K562 (cell line): ENCODE measurements around the gene CUX1. TPM values are rescaled to one million over a fixed set of nuclear protein-coding genes. Genes with fewer than 3 reads are reported as not detected.

Experiments
- ATAC-seq: fragments of 200-7000 bp; cut with Tn5 transposase; 3 replicates; pipeline ENCODE4 v1.9.1; 2020; ENCODE audit warnings: moderate library complexity
- BruUV-seq: library from RNA; stranded (reverse); fragments of 400-500 nt; replicated peaks from 2 replicates; lab custom pipeline; 2021; lab: Mats Ljungman, UMichigan
- CTCF ChIA-PET: fragments of 300-600 bp; formaldehyde crosslinking; extraction: SDS; loops from one replicate; lab custom pipeline; 2021; ENCODE audit warnings: low intra/inter-chr PET ratio; lab: Yijun Ruan, JAX
- POLR2A ChIA-PET: fragments of 300-600, 350-650 bp; sonication (Branson Sonifier 250); formaldehyde crosslinking; extraction: SDS; loops from one replicate; lab custom pipeline; 2021; ENCODE audit warnings: antibody characterized with exemption, inconsistent platforms; lab: Yijun Ruan, JAX
- DNase-seq, 4 experiments: peaks; one replicate each; pipeline versions ENCODE4 v3.0.0 to v3.0.0-alpha.2; 2011 to 2018; ENCODE audit warnings: low spot score in 3 of 4, mixed read lengths in 3 of 4; ENCODE audit errors: extremely low read depth in 1 of 4
- FAIRE-seq: peaks from 2 replicates; lab custom pipeline; 2011; peaks lifted over from hg19 to GRCh38; lab: Jason Lieb, UNC
- H2AFZ ChIP-seq: 2 replicates; pipeline ENCODE4 v1.6.0; 2011; ENCODE audit warnings: low read depth, low read length, control low read depth, inconsistent platforms
- H3K27ac ChIP-seq: fragments of 200-600 bp; 3 replicates; pipeline ENCODE4 v1.8.0; 2011; ENCODE audit warnings: low read depth, mild to moderate bottlenecking, control low read depth, inconsistent platforms, low read length, moderate library complexity, mixed read lengths; ENCODE audit errors: extremely low read depth
- H3K27me3 ChIP-seq, 2 experiments: fragments of 300-600 bp in 1 of 2; 2 replicates in 1 of 2; 3 replicates in 1 of 2; pipeline versions ENCODE4 v1.6.0 to v1.8.0; 2011; ENCODE audit warnings: inconsistent platforms in 2 of 2, low read length in 2 of 2, mild to moderate bottlenecking in 1 of 2, mixed read lengths in 1 of 2, moderate library complexity in 1 of 2; ENCODE audit not compliant: control insufficient read depth in 2 of 2, insufficient read depth in 2 of 2
- H3K36me3 ChIP-seq: fragments of 300-600 bp; 3 replicates; pipeline ENCODE4 v1.8.0; 2011; ENCODE audit warnings: mild to moderate bottlenecking, low read length, inconsistent platforms; ENCODE audit not compliant: control insufficient read depth, insufficient read depth
- H3K4me1 ChIP-seq, 2 experiments: fragments of 200-600 bp in 1 of 2; replicated peaks in 1 of 2; 2 replicates in 1 of 2; 3 replicates in 1 of 2; pipeline versions ENCODE4 v1.5.1 to v1.8.0; 2011; ENCODE audit warnings: inconsistent platforms in 2 of 2, low read length in 2 of 2, mild to moderate bottlenecking in 1 of 2, mixed read lengths in 1 of 2, moderate library complexity in 1 of 2; ENCODE audit not compliant: control insufficient read depth in 2 of 2, insufficient read depth in 2 of 2
- H3K4me2 ChIP-seq: 2 replicates; pipeline ENCODE4 v1.6.1; 2011; ENCODE audit warnings: low read length, control low read depth, inconsistent platforms, mixed read lengths; ENCODE audit not compliant: insufficient read depth
- H3K4me3 ChIP-seq: fragments of 200-600 bp; sonication (generic), shearing (Covaris generic); 2 replicates; pipeline ENCODE4 v1.5.1; 2016; ENCODE audit warnings: control low read depth, inconsistent platforms
- H3K79me2 ChIP-seq: fragments of 200-600 bp; 3 replicates; pipeline ENCODE4 v1.8.0; 2011; ENCODE audit warnings: low read length, inconsistent platforms; ENCODE audit not compliant: control insufficient read depth, insufficient read depth
- H3K9ac ChIP-seq, 2 experiments: 2 replicates each; pipeline versions ENCODE4 v1.6.0 to v1.6.1; 2011; ENCODE audit warnings: low read depth in 2 of 2, low read length in 2 of 2, control low read depth in 1 of 2, inconsistent platforms in 1 of 2, mild to moderate bottlenecking in 1 of 2, mixed read lengths in 1 of 2; ENCODE audit not compliant: insufficient read depth in 1 of 2
- H3K9me1 ChIP-seq: one replicate; pipeline ENCODE4 v1.6.0; 2011; ENCODE audit warnings: inconsistent platforms, mild to moderate bottlenecking, low read length, moderate library complexity; ENCODE audit not compliant: control insufficient read depth, insufficient read depth
- H3K9me3 ChIP-seq: replicated peaks from 2 replicates; pipeline ENCODE4 v1.5.1; 2011; ENCODE audit warnings: low read depth, low read length, inconsistent platforms; ENCODE audit not compliant: control insufficient read depth, insufficient read depth
- H4K20me1 ChIP-seq: replicated peaks from 2 replicates; pipeline ENCODE4 v1.6.1; 2011; ENCODE audit warnings: low read length, inconsistent platforms, mixed read lengths; ENCODE audit not compliant: control insufficient read depth, insufficient read depth
- BCOR ChIP-seq: fragments of 450-650 bp; IDR thresholded peaks from 2 replicates; pipeline ENCODE4 v1.6.1; 2016
- BRF1 ChIP-seq: IDR thresholded peaks from 3 replicates; pipeline ENCODE4 v1.6.1; 2011; ENCODE audit warnings: borderline replicate concordance, mild to moderate bottlenecking; ENCODE audit not compliant: insufficient read length; ENCODE audit errors: extremely low read depth
- CEBPB ChIP-seq: fragments of 450-650 bp; IDR thresholded peaks from 2 replicates; pipeline ENCODE4 v1.6.1; 2016; ENCODE audit warnings: missing genetic modification characterization, missing compliant biosample characterization
- DDX20 ChIP-seq: fragments of 450-650 bp; IDR thresholded peaks from 2 replicates; pipeline ENCODE4 v1.6.1; 2016; ENCODE audit warnings: missing genetic modification characterization, low read depth, mild to moderate bottlenecking, missing compliant biosample characterization, moderate library complexity
- EGR1 ChIP-seq: fragments of 450-650 bp; conservative IDR thresholded peaks from 2 replicates; pipeline ENCODE4 v1.6.1; 2017; ENCODE audit warnings: mild to moderate bottlenecking
- KDM1A ChIP-seq, 2 experiments: fragments of 450-650 bp; IDR thresholded peaks; 2 replicates each; pipeline ENCODE4 v1.6.1; 2016; ENCODE audit warnings: mild to moderate bottlenecking in 2 of 2
- PTBP1 ChIP-seq: fragments of 200-400 bp; formaldehyde crosslinking; IDR thresholded peaks from 2 replicates; pipeline ENCODE4 v1.6.1; 2017; ENCODE audit warnings: low read depth, low read length
- RBM25 ChIP-seq: fragments of 200-400 bp; formaldehyde crosslinking; IDR thresholded peaks from 2 replicates; pipeline ENCODE4 v1.6.1; 2018; ENCODE audit warnings: low read length, low read depth, moderate library complexity; ENCODE audit not compliant: severe bottlenecking
- RCOR1 ChIP-seq, 2 experiments: IDR thresholded peaks; 2 replicates each; pipeline ENCODE4 v1.6.1; 2012; ENCODE audit warnings: low read depth in 2 of 2, low read length in 2 of 2, borderline replicate concordance in 1 of 2, improper control_type of control experiment in 1 of 2
- SOX6 ChIP-seq: fragments of 450-650 bp; IDR thresholded peaks from 2 replicates; pipeline ENCODE4 v1.6.1; 2014; ENCODE audit warnings: mild to moderate bottlenecking
- SRSF3 ChIP-seq: fragments of 200-400 bp; formaldehyde crosslinking; IDR thresholded peaks from 2 replicates; pipeline ENCODE4 v1.6.1; 2016; ENCODE audit warnings: mild to moderate bottlenecking, low read length, moderate library complexity; ENCODE audit not compliant: insufficient read depth
- ZFP36 ChIP-seq: fragments of 150-350 bp; IDR thresholded peaks from 2 replicates; pipeline ENCODE4 v1.6.1; 2018; ENCODE audit warnings: low read length, low read depth; ENCODE audit not compliant: partially characterized antibody
- ZNF311 ChIP-seq: fragments of 250-450 bp; sonication (Bioruptor Pico); IDR thresholded peaks from 2 replicates; pipeline ENCODE4 v1.4.0; 2020; ENCODE audit warnings: mild to moderate bottlenecking, moderate library complexity
- ZNF316 ChIP-seq: fragments of 450-650 bp; IDR thresholded peaks from 2 replicates; pipeline ENCODE4 v1.6.1; 2016
- WGBS: fragments of 100-300 bp; shearing (Covaris generic); methylation state at CpG from one replicate; pipeline ENCODE4 v1.1.6; 2016; ENCODE audit warnings: low coverage, mixed read lengths; ENCODE audit not compliant: insufficient coverage; ENCODE audit errors: missing lambda C conversion rate; 5-methylcytosine and 5-hydroxymethylcytosine counted together
- in situ Hi-C: fragments of 300-500 bp; cut with MboI; formaldehyde crosslinking; loops from 4 replicates; pipeline ENCODE4 v1.15.0; 2018; ENCODE audit warnings: inconsistent platforms, mixed read lengths
- intact Hi-C: fragments of 100-400 bp; cut with micrococcal nuclease; formaldehyde crosslinking; loops from 2 replicates; pipeline ENCODE4 v1.14.2; 2022
- polyA plus RNA-seq, 8 experiments: library from polyadenylated mRNA; depleted of rRNA in 4 of 8; stranded (reverse) in 5 of 8; unstranded in 3 of 8; fragments of >200 nt; fragmentation: Nextera tagmentation in 2 of 8; fragmentation: Illumina TruSeq in 1 of 8; extraction: Ambion mirVana in 2 of 8; extraction: Trizol in 1 of 8; gene quantifications; 2 replicates each; pipeline versions ENCODE4 v1.2.1 to v1.2.3, GENCODE V29; 2011 to 2014; ENCODE audit warnings: inconsistent platforms in 1 of 8, missing spikeins in 1 of 8
- total RNA-seq, 7 experiments: library from RNA; depleted of rRNA in 6 of 7; stranded (reverse); fragments of >200 nt in 6 of 7; fragmentation: Illumina TruSeq in 2 of 7; extraction: Trizol in 2 of 7; gene quantifications; 2 replicates each; pipeline versions ENCODE4 v1.2.1 to v1.2.3, GENCODE V29; 2011 to 2021; ENCODE audit warnings: low replicate concordance in 1 of 7
- TF ChIP-seq, protein P1 (sequence below), 2 experiments: fragments of 450-650 bp; conservative IDR thresholded peaks; 2 replicates each; pipeline ENCODE4 v1.6.1; 2017; ENCODE audit warnings: mild to moderate bottlenecking in 2 of 2, moderate library complexity in 2 of 2

The CUX1 gene
- total and polyA plus RNA-seq, 9 of the 15 experiments (the other 6 are each of a cell fraction or from before 2014, with no cell fraction given), result 3.6 to 55.3 (median 25.2) TPM

DNA sequence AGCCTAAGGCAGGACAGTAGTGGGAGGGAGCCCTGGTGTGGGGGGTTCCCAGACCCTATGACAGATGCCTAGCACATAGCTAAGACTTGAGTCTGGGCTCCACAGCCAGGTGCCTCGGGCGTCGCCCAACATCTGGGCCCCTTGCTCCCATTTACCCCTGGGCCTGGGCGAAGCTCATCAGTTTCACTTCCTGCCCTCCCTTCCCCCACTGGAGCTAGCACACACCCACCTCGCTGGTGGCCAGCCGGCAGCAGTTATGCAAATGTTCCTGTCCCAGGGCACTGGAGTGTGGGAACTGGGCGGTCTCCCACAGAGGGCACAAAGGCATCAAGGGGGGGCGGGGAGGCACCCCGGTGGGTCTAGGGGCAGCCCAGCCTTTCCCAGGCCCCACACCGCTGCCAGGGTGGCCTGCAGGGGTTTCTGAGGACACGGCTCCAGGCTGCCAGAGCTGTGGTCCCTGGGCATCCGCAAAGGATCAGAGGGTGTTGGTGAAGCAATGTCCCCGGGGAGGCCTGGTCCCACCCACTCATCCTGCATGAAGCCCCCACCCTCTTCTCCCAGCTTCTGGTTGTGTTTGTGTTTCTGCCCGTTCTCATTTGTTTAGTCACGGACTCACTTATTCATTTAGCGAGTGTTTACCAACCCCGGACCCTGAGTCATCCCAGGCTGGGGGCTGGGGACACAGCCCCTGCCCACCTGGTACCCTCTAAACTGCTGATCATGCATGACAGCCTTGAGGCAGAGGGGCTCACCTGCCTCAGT is 489.7 kb downstream of the CUX1 start (continued):
- TF ChIP-seq ZNF316 (0 out of 2 replicates have a peak, but pooled peaks have one; percentile 23), SOX6 (no peak), DDX20 (tag) (no peak), EGR1 (no peak)

DNA sequence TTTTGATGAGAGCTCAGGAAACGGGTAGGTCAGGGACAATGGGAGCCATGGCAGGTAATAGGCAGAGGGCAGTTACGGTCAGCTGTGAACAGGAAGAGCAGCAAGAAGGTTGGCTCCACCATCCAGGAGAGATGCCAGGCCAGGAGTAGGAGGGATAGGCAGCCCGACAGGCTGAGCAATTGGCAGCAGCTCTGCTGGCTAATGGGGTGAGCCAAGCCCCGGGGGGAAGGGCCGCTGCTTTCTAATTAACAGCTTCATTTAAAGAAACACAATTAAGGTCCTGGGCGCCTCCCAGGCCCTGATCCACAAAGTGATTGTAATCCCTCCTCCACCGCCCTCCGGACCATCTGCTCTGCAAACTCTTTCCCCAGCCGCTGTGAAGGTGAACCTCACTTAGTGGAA is 493.0 kb downstream of the CUX1 start:
- ChIA-PET POLR2A (interaction anchor here (0.6 to 1.5 kb wide), 2 partner anchors 9 to 712 kb away, joined by 3 to 7 read pairs; no protein-coding TSS in a partner anchor), CTCF (no interaction called here)
- H3K27me3 ChIP-seq, result peaks cover 26 to 66% of the 10 kb centered on the region in 2 experiments; a peak in 4 of 5 replicates
- H3K36me3 ChIP-seq, result no peaks in the 10 kb centered on the region
- H3K9me3 ChIP-seq, result no peaks in the 10 kb centered on the region
- H3K4me1 ChIP-seq, result peaks cover 0 to 18% of the 10 kb centered on the region in 2 experiments; a peak in 2 of 5 replicates
- no peaks in the 10 kb centered on the region for H3K9me1 ChIP-seq
- H3K4me2 ChIP-seq, result no peak overlapping the region
- BruUV-seq, result no TSS peak
- DNase-seq (no peak), FAIRE-seq (no peak), ATAC-seq (no peak)
- no peak overlapping the region for H2AFZ ChIP-seq
- intact Hi-C loops, result no loop called here
- H3K79me2 ChIP-seq, result no peaks in the 10 kb centered on the region
- H3K4me3 ChIP-seq, result no peak overlapping the region
- peak; percentile 89 for TF ChIP-seq BCOR
- TF ChIP-seq ZNF311 (CRISPR knock-in tag), result no peak
- TF ChIP-seq RBM25, result peak; percentile 83
- no peak for TF ChIP-seq SRSF3
- no peak for TF ChIP-seq CEBPB
- TF ChIP-seq KDM1A (IDR thresholded peaks at IDR 0.05), result peak; percentile 42 to 70; a peak in 3 of 4 replicates
- peak; percentile 84; the same call in 1 of the 2 replicates for TF ChIP-seq PTBP1
- no peak for TF ChIP-seq BRF1
- TF ChIP-seq, protein P1, sequence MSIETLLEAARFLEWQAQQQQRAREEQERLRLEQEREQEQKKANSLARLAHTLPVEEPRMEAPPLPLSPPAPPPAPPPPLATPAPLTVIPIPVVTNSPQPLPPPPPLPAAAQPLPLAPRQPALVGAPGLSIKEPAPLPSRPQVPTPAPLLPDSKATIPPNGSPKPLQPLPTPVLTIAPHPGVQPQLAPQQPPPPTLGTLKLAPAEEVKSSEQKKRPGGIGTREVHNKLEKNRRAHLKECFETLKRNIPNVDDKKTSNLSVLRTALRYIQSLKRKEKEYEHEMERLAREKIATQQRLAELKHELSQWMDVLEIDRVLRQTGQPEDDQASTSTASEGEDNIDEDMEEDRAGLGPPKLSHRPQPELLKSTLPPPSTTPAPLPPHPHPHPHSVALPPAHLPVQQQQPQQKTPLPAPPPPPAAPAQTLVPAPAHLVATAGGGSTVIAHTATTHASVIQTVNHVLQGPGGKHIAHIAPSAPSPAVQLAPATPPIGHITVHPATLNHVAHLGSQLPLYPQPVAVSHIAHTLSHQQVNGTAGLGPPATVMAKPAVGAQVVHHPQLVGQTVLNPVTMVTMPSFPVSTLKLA (conservative IDR thresholded peaks at IDR 0.05), result no peak
- 0 out of 4 replicates have a peak, but pooled peaks of 1 of the 2 experiments have one; percentile 28 for TF ChIP-seq RCOR1 (IDR thresholded peaks at IDR 0.05; ENCODE audit: borderline replicate concordance in 1 of 2, low read depth in 2 of 2, low read length in 2 of 2)
- peak; percentile 83 for TF ChIP-seq ZFP36
- no peaks in the 10 kb centered on the region; the same call in 1 of the 2 replicates for H4K20me1 ChIP-seq
- in situ Hi-C loops, result loop anchor here (25.0 kb wide), 1 partner anchor 352 kb away; the partner anchor contains the start of genes POLR2J2 and SPDYE2B
- WGBS, result 2% methylated on average over 9 of the region's 9 CpGs
- no peak overlapping the region for H3K27ac ChIP-seq
- peak overlapping the region in 1 of 2 experiments; percentile 4; a peak in 1 of 4 replicates for H3K9ac ChIP-seq
